Esophagus muscularis mucosa (tissue), 4 donors: ENCODE measurements around the gene SLC22A16. TPM values are rescaled to one million over a fixed set of nuclear protein-coding genes. Genes with fewer than 3 reads are reported as not detected.

Experiments
- DNase-seq: peaks from one replicate; pipeline ENCODE4 v3.0.0-alpha.2; 2017; ENCODE audit errors: extremely low spot score
- H3K27ac ChIP-seq, 4 donors: fragments of 200-600 bp; sonication (generic); replicated peaks in 1 of 4; 1 replicate in 3 of 4; 2 replicates in 1 of 4; pipeline ENCODE4 v1.5.1; 2016 to 2019; ENCODE audit warnings: mild to moderate bottlenecking in 1 of 4
- H3K27me3 ChIP-seq, 4 donors: fragments of 200-600 bp; sonication (generic); one replicate each; pipeline versions ENCODE4 v1.5.1 to v1.6.0; 2016 to 2019
- H3K36me3 ChIP-seq, 4 donors: fragments of 200-600 bp; sonication (generic); one replicate each; pipeline ENCODE4 v1.5.1; 2016 to 2019
- H3K4me1 ChIP-seq, 4 donors: fragments of 200-600 bp; sonication (generic); one replicate each; pipeline ENCODE4 v1.5.1; 2016 to 2019
- H3K4me3 ChIP-seq, 4 donors: fragments of 200-600 bp; sonication (generic); 1 replicate in 2 of 4; 2 replicates in 2 of 4; pipeline ENCODE4 v1.5.1; 2016 to 2019; ENCODE audit warnings: mild to moderate bottlenecking in 4 of 4, moderate library complexity in 1 of 4
- H3K9me3 ChIP-seq, 4 donors: fragments of 200-600 bp; sonication (generic); 1 replicate in 3 of 4; 2 replicates in 1 of 4; pipeline ENCODE4 v1.5.1; 2016 to 2019
- CTCF ChIP-seq, 3 experiments: fragments of 200-600 bp in 2 of 3; fragments of 450-650 bp in 1 of 3; sonication (generic) in 2 of 3; IDR thresholded peaks; one replicate each; pipeline ENCODE4 v1.5.1; 2017 to 2019; ENCODE audit warnings: antibody characterized with exemption in 3 of 3, mild to moderate bottlenecking in 2 of 3, moderate library complexity in 1 of 3
- EP300 ChIP-seq: sonication (generic); formaldehyde crosslinking; IDR thresholded peaks from one replicate; pipeline ENCODE4 v1.6.1; 2017; ENCODE audit warnings: antibody characterized with exemption
- POLR2A ChIP-seq: fragments of 450-650 bp; IDR thresholded peaks from one replicate; pipeline ENCODE4 v1.6.1; 2017; ENCODE audit warnings: antibody characterized with exemption, moderate library complexity, mild to moderate bottlenecking, low read depth
- POLR2AphosphoS5 ChIP-seq, 2 donors: sonication (generic); formaldehyde crosslinking; IDR thresholded peaks; one replicate each; pipeline ENCODE4 v1.6.1; 2017; ENCODE audit warnings: antibody characterized with exemption in 2 of 2
- WGBS: methylation state at CpG from one replicate; pipeline ENCODE4 v1.1.5; 2018; 5-methylcytosine and 5-hydroxymethylcytosine counted together
- intact Hi-C: fragments of 100-400 bp; cut with DNase I; formaldehyde crosslinking; loops from one replicate; pipeline ENCODE4 v1.15.1; 2023
- total RNA-seq, 4 donors: library from RNA; depleted of rRNA; stranded (reverse); fragments of >200 nt; gene quantifications; one replicate each; pipeline versions ENCODE4 v1.1.0 to v1.2.1, GENCODE V29; 2016

SLC22A16 gene
- total RNA-seq, 4 donors from 2014 or later = 0.50 TPM; not detected in 3

GRCh38 chr6:110419028-110419739 lies 57.2 kb downstream of the SLC22A16 start:
- DNase-seq = no peak
- 78% methylated on average over 6 of the region's 6 CpGs for WGBS
- Histone ChIP-seq H3K27me3 (no peaks in the 10 kb centered on the region), H3K9me3 (peaks cover 0 to 7% (median 2%) of the 10 kb centered on the region in 4 donors), H3K36me3 (no peaks in the 10 kb centered on the region), H3K4me3 (no peak overlapping the region), H3K4me1 (peaks cover 3 to 25% (median 22%) of the 10 kb centered on the region in 4 donors), H3K27ac (no peak overlapping the region)
- TF ChIP-seq POLR2A (no peak), POLR2AphosphoS5 (IDR thresholded peaks at IDR 0.05) (no peak), EP300 (no peak), CTCF (IDR thresholded peaks at IDR 0.05) (no peak)
- intact Hi-C loops = no loop called here

GRCh38 chr6:110418594-110418993 lies 57.8 kb downstream of the SLC22A16 start:
- intact Hi-C loops = no loop called here
- WGBS = 92% methylated on average over 3 of the region's 3 CpGs

GRCh38 chr6:110415086-110415916 lies 61.1 kb downstream of the SLC22A16 start, which contains the start of gene DDO:
Gene DDO (minus strand): TSS chr6:110415575. CDS start chr6:110413462, 2,113 bp downstream.
- no peak for DNase-seq
- Histone ChIP-seq H3K9me3 (no peaks in the 10 kb centered on the region), H3K27ac (peak within 1 kb of the TSS; percentile 66 to 80 (median 72)), H3K27me3 (no peaks in the 10 kb centered on the region), H3K36me3 (no peaks in the 10 kb centered on the region), H3K4me3 (peak within 1 kb of the TSS; percentile 40 to 53 (median 43)), H3K4me1 (peaks cover 6 to 25% (median 22%) of the 10 kb centered on the region in 4 donors)
- TF ChIP-seq EP300 = no peak
- peak; percentile 28 to 56 for TF ChIP-seq POLR2AphosphoS5 (IDR thresholded peaks at IDR 0.05)
- TF ChIP-seq POLR2A = no peak
- no peak for TF ChIP-seq CTCF (IDR thresholded peaks at IDR 0.05)
- WGBS = 45% methylated on average over 12 of the region's 12 CpGs
- intact Hi-C loops = no loop called here

More at GRCh38 chr6:110418594-110418993, 57.8 kb downstream of the SLC22A16 start:
- TF ChIP-seq EP300 = no peak
- TF ChIP-seq POLR2A = no peak
- TF ChIP-seq POLR2AphosphoS5 (IDR thresholded peaks at IDR 0.05) = no peak
- no peak for TF ChIP-seq CTCF (IDR thresholded peaks at IDR 0.05)
- no peak for DNase-seq
- no peaks in the 10 kb centered on the region for H3K36me3 ChIP-seq
- no peak overlapping the region for H3K4me3 ChIP-seq
- H3K27ac ChIP-seq = no peak overlapping the region
- H3K9me3 ChIP-seq = peaks cover 0 to 7% (median 2%) of the 10 kb centered on the region in 4 donors
- H3K27me3 ChIP-seq = no peaks in the 10 kb centered on the region
- H3K4me1 ChIP-seq = peaks cover 6 to 25% (median 22%) of the 10 kb centered on the region in 4 donors

GRCh38 chr6:110414669-110415068 lies 61.7 kb downstream of the SLC22A16 start:
- Histone ChIP-seq H3K4me1 (peaks cover 6 to 25% (median 22%) of the 10 kb centered on the region in 4 donors), H3K27ac (peak overlapping the region; percentile 66 to 80 (median 72)), H3K9me3 (no peaks in the 10 kb centered on the region), H3K4me3 (peak overlapping the region in 3 of 4 donors; percentile 41 to 53 (median 45)), H3K27me3 (no peaks in the 10 kb centered on the region), H3K36me3 (no peaks in the 10 kb centered on the region)
- 59% methylated on average over 4 of the region's 4 CpGs for WGBS
- TF ChIP-seq EP300 (no peak), POLR2AphosphoS5 (IDR thresholded peaks at IDR 0.05) (no peak), CTCF (IDR thresholded peaks at IDR 0.05) (no peak), POLR2A (no peak)
- DNase-seq = no peak
- intact Hi-C loops = no loop called here
